ENCODE results near the gene RHEBL1.

Gene RHEBL1

DNA sequence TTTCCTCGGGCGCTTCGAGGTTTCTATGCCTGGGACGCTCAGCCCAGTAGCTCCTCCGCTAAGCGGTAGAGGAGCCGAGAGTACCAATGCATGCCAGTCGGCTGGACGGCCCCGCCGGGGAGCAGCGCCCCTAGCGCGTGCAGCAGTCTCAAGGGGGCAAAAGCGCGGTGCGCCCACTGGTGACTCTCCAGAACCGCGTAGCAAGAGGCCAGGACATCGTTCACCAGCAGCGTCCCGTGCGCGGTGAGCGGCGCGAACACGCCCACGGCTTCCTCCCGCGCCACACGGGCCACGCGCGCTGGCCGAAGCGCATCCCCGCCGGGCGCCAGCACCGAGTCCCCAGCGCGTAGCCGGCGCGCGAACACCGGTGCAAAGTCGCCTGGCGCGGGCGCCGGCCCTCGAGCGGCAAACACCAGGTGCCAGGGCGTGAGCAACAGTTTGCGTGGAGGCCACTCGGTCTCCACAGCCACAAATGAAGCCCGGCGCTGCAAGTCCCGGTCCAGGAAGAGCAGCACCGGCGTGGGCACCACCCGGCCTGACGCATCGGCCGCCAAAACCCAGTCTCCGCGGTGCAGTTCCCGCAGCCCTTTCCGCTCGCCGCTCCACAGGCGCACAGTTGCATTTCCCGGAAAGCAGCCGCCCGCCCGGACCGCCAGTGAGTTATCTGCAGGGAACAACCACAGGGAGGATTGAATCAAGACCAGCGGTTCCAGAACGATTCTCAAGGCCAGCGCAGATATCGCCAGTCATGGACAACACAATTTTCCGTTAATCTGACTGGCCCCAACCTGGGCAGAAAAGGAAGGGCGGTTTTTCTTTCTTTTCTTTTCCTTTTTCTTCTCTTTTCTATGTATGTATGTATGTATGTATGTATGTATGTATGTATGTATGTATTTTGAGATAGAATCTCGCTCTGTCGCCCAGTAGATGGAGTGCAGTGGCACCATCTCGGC, 20.3 kb upstream of the RHEBL1 start:
- peak overlapping the region; percentile 26 for H3K4me3 ChIP-seq (replicated peaks; ENCODE audit: low read depth, low read length)
- no peak for DNase-seq (ENCODE audit: extremely low read depth, low read depth)
- TF ChIP-seq, protein P1, sequence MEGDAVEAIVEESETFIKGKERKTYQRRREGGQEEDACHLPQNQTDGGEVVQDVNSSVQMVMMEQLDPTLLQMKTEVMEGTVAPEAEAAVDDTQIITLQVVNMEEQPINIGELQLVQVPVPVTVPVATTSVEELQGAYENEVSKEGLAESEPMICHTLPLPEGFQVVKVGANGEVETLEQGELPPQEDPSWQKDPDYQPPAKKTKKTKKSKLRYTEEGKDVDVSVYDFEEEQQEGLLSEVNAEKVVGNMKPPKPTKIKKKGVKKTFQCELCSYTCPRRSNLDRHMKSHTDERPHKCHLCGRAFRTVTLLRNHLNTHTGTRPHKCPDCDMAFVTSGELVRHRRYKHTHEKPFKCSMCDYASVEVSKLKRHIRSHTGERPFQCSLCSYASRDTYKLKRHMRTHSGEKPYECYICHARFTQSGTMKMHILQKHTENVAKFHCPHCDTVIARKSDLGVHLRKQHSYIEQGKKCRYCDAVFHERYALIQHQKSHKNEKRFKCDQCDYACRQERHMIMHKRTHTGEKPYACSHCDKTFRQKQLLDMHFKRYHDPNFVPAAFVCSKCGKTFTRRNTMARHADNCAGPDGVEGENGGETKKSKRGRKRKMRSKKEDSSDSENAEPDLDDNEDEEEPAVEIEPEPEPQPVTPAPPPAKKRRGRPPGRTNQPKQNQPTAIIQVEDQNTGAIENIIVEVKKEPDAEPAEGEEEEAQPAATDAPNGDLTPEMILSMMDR (IDR thresholded peaks at IDR 0.05; ENCODE audit: low read depth, low read length, missing control alignments), result peak; percentile 32

DNA sequence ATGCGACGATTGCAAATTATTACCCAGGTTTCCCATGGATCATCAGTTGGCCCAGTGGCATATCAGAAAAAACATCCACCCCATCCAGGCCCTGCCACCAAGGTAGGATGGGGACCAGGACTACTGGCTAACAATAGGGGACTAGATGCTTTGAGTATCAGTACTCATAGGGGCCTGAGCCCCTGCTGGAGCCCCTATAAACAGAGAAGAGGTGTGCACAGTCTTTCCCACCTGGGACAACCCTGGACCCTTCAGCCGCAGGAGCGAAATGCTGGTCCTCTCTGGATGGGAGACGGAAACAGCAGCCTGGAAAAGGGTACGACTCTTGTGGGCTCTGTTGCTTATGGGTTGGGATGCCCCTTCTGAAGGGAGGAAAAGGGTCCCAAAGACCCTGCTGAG, 19.2 kb upstream of the RHEBL1 start:
- TF ChIP-seq, protein P1 (IDR thresholded peaks at IDR 0.05; ENCODE audit: low read depth, low read length, missing control alignments), result no peak
- no peak for DNase-seq (ENCODE audit: extremely low read depth, low read depth)
- no peak overlapping the region for H3K4me3 ChIP-seq (replicated peaks; ENCODE audit: low read depth, low read length)

DNA sequence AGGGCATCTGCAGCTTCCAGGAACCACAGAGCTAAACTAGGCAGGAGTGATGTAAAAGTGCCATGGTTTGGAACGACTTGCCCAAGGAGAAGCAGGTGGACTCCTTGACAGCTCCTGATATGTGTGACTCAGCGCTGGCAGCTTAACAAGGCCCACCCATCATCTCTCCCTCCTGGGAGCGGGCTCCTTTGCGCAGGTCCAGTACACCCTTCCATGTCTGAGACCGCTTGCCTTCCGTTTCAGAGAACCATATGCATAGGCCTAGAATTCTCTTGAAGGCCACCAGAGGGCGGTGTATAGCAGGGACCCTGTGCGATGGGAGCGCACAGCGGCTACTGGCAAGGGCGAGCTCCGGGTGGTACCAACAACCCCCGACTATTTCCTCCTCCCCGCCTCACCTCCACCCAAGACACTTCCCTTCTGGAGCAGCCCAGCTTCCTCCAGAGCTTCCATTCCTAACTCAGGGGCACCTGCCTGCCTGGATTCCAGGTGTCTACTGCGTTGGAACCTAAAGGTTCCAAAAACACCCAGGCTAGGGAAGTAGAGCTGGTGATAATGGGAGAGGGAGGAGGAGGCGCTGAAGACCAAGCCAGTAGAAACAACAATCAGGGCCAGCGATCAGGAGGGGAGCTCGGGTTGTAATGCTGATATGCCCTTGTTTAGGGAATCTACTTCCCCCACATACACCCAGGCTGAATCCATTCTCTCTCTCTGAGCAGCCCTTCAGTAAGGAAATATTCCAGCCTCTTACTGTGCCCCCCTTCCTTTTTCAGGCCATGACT, 18.6 kb upstream of the RHEBL1 start:
- DNase-seq (ENCODE audit: extremely low read depth, low read depth), result peak; percentile 71
- no peak overlapping the region for H3K4me3 ChIP-seq (replicated peaks; ENCODE audit: low read depth, low read length)
- TF ChIP-seq, protein P1 (IDR thresholded peaks at IDR 0.05; ENCODE audit: low read depth, low read length, missing control alignments), result peak; percentile 91

DNA sequence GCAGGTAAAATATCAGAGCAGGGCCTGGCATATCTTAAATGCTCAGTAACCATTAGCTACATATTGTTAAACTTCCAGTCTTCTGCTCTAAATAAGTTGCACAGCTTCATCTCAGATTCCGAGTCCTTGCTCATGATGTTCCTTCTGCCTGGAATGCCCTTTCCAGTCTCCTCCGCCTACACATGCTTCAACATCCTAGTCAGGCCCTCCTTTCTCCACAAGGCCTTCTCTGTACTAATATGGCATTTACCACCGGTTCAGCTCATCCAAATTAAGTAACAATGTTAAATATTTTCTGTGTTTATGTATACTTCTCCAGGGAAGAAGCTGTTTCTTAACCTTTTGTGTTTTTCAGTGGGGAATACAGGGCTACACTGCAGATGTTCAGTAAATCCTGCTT, 16.3 kb upstream of the RHEBL1 start:
- DNase-seq (ENCODE audit: extremely low read depth, low read depth), result no peak
- TF ChIP-seq, protein P1 (IDR thresholded peaks at IDR 0.05; ENCODE audit: low read depth, low read length, missing control alignments), result no peak
- no peak overlapping the region for H3K4me3 ChIP-seq (replicated peaks; ENCODE audit: low read depth, low read length)

DNA sequence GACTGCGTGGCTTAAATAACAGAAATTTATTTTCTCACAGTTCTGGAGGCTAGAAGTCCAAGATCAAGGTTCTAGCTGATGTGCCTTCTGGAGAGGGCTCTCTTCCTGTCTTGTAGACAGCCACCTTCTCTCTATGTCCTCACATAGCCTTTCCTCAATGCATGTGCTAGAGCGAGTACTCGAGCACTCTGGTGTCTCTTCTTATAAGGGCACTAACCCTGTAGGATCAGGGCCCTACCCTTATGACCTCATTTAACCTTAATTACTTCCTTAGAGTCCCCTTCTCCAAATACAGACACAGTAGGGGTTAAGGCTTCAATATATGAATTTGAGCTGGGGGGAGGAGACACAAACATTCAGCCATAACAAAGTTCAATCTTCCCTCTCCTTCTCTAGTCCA, 14.7 kb upstream of the RHEBL1 start:
- TF ChIP-seq, protein P1 (IDR thresholded peaks at IDR 0.05; ENCODE audit: low read depth, low read length, missing control alignments), result no peak
- no peak overlapping the region for H3K4me3 ChIP-seq (replicated peaks; ENCODE audit: low read depth, low read length)
- no peak for DNase-seq (ENCODE audit: extremely low read depth, low read depth)

DNA sequence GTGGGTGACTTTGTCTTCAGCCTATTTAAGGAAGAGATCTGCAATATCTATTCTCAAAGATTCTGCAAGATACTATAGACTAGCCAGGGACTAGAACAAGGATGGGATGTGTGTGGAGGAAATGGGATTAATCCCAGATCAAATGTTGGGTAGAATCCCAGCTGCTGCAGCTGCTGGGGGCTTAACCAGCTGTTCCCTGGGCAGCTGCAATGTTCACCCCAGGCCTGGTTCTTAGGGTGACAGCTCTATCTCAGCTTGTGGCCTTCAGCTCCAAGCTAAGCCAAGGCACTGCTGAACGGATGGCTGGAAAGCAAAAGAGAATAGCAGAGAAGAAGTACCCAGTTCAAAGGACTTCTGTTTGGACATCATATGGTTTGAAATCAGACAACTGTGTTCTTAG, 10.0 kb upstream of the RHEBL1 start:
- no peak overlapping the region for H3K4me3 ChIP-seq (replicated peaks; ENCODE audit: low read depth, low read length)
- TF ChIP-seq, protein P1 (IDR thresholded peaks at IDR 0.05; ENCODE audit: low read depth, low read length, missing control alignments), result no peak
- DNase-seq (ENCODE audit: extremely low read depth, low read depth), result no peak
